ENCODE results near the gene VAV2. TPM values are rescaled to one million over a fixed set of nuclear protein-coding genes. Genes with fewer than 3 reads are reported as not detected.

The VAV2 gene
- total RNA-seq, 1 donor from 2014 or later: 24.4 TPM

DNA sequence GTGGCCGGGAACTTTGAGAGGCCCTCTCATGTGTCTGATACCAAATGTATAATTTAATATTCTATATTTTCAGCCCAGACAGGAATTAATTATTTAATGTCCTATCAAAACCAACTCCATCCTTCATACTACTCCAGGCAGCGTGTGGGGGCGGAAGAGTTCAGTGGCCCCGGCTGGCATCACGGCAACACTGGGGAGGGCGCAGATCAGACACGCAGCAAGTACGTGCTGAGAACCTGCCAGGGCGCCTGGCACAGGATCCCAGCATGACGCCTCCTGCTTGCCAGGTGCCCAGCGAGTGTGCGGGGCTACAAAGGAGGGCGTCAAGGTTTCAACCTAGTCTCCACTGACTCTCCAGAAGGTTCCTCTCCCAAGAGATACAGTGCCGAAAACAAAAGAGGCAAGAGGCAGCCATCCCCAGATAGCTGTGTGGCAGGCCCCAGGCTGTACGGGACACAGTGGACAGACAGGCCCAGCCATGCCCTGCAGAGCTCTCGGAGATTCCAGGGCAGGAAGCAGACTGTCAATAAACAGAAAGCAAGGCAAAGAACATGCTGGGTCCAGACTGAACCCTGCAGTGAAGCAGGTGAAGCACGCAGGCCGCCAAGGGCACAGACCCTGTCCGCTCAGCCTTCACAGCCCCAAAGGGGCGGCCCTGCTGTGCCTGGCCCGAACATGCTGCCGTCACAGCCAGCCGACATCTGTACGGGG is 110.3 kb downstream of the VAV2 start:
- no peaks in the 10 kb centered on the region for H3K9me3 Mint-ChIP-seq (ENCODE audit: unreplicated experiment)
- no peak for DNase-seq (ENCODE audit: extremely low spot score, unreplicated experiment)
- peak overlapping the region; percentile 23 for H3K27ac Mint-ChIP-seq (ENCODE audit: unreplicated experiment)
- H3K36me3 Mint-ChIP-seq (ENCODE audit: unreplicated experiment): no peaks in the 10 kb centered on the region
- TF ChIP-seq, protein P1, sequence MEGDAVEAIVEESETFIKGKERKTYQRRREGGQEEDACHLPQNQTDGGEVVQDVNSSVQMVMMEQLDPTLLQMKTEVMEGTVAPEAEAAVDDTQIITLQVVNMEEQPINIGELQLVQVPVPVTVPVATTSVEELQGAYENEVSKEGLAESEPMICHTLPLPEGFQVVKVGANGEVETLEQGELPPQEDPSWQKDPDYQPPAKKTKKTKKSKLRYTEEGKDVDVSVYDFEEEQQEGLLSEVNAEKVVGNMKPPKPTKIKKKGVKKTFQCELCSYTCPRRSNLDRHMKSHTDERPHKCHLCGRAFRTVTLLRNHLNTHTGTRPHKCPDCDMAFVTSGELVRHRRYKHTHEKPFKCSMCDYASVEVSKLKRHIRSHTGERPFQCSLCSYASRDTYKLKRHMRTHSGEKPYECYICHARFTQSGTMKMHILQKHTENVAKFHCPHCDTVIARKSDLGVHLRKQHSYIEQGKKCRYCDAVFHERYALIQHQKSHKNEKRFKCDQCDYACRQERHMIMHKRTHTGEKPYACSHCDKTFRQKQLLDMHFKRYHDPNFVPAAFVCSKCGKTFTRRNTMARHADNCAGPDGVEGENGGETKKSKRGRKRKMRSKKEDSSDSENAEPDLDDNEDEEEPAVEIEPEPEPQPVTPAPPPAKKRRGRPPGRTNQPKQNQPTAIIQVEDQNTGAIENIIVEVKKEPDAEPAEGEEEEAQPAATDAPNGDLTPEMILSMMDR (IDR thresholded peaks at IDR 0.05): no peak
- H3K4me3 Mint-ChIP-seq (ENCODE audit: unreplicated experiment): no peak overlapping the region
- no peaks in the 10 kb centered on the region for H3K27me3 Mint-ChIP-seq (ENCODE audit: unreplicated experiment)
- peaks cover 39% of the 10 kb centered on the region for H3K4me1 Mint-ChIP-seq (ENCODE audit: unreplicated experiment)

DNA sequence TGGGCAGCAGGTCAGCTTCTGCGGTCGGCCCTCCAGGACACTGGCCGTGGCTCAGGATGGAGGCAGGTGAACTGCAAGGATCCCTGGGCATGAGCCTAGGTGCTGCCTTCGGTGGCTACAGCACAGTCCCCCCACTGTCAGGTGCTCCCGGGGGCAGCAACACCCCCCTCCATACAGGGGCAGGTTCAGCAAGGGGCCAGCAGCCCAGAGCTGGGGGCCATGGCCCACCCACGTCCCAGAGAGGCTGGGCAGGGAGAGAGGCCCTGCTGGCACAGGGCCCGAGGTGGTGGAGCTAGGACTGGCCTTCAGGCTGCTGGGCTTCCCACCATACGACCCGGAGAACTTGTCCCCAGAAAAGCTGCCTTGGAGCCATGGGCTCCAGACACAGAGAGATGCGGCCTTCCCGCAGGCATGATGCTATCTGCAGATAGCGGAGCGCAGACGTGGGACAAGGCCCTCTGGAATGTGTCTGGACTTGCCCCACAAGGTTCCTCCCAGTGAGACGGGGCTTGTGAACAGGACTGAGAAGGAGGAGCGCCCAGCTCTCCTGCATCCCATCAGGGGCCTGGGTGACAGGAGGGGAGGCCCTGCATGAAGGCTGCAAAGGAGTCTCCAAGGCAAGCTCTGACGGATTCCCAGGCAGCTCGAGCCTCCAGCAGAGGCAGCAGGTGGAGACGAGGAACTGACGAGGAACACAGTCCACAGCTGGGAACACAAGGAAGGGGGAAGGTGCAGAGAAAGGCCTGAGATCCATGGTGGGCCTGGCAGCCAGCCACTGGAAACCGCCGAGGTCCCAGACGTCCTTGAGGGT is 111.1 kb downstream of the VAV2 start:
- no peak for DNase-seq (ENCODE audit: extremely low spot score, unreplicated experiment)
- Mint-ChIP-seq H3K27ac (ENCODE audit: unreplicated experiment) (no peak overlapping the region), H3K27me3 (ENCODE audit: unreplicated experiment) (no peaks in the 10 kb centered on the region), H3K4me3 (ENCODE audit: unreplicated experiment) (no peak overlapping the region), H3K9me3 (ENCODE audit: unreplicated experiment) (no peaks in the 10 kb centered on the region), H3K36me3 (ENCODE audit: unreplicated experiment) (no peaks in the 10 kb centered on the region), H3K4me1 (ENCODE audit: unreplicated experiment) (peaks cover 41% of the 10 kb centered on the region)
- TF ChIP-seq, protein P1 (IDR thresholded peaks at IDR 0.05): no peak

DNA sequence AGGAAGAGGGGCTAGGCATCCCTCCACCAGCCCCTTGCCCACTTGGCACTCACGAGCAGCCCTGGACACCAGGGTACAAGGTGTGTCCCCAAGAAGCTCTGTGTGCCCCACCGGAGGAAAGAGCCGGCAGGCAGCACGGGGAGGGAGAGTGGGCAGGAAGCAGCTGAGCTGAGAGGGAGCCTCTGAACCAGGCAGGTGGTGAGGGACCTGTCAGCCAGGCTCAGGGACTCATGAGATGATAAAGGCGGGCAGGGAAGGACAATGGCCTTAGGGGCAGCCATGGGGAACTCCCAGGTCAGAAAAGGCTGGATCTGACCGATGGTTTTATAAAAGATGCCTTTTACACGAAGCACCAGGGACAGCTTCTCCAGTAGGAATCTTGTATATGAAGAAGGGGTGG is 112.0 kb downstream of the VAV2 start:
- Mint-ChIP-seq H3K36me3 (ENCODE audit: unreplicated experiment) (no peaks in the 10 kb centered on the region), H3K4me3 (ENCODE audit: unreplicated experiment) (no peak overlapping the region), H3K9me3 (ENCODE audit: unreplicated experiment) (no peaks in the 10 kb centered on the region), H3K4me1 (ENCODE audit: unreplicated experiment) (peaks cover 46% of the 10 kb centered on the region), H3K27ac (ENCODE audit: unreplicated experiment) (no peak overlapping the region), H3K27me3 (ENCODE audit: unreplicated experiment) (no peaks in the 10 kb centered on the region)
- TF ChIP-seq, protein P1 (IDR thresholded peaks at IDR 0.05): no peak
- no peak for DNase-seq (ENCODE audit: extremely low spot score, unreplicated experiment)

DNA sequence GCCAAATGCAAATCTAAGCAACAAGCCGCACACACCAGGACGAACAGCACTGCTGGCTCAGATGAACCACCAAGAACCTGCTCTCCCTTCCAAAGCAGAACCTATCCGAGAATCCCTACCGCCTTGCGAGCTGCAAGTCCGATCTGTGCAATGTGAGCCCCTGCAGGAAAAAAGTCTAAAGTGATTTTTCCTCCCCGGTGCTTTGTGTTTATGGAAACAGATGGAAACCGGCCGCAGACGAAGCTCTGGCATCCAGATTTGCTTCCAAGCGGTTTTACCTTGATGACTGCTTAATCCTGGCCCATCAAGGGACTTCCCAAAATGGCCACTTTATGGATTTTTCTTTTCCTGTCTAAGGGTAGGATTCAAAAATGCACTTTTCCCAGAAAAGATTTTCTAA is 112.5 kb downstream of the VAV2 start:
- H3K9me3 Mint-ChIP-seq (ENCODE audit: unreplicated experiment): no peaks in the 10 kb centered on the region
- H3K4me3 Mint-ChIP-seq (ENCODE audit: unreplicated experiment): no peak overlapping the region
- H3K4me1 Mint-ChIP-seq (ENCODE audit: unreplicated experiment): peaks cover 50% of the 10 kb centered on the region
- H3K27ac Mint-ChIP-seq (ENCODE audit: unreplicated experiment): no peak overlapping the region
- H3K36me3 Mint-ChIP-seq (ENCODE audit: unreplicated experiment): no peaks in the 10 kb centered on the region
- DNase-seq (ENCODE audit: extremely low spot score, unreplicated experiment): no peak
- TF ChIP-seq, protein P1 (IDR thresholded peaks at IDR 0.05): no peak
- no peaks in the 10 kb centered on the region for H3K27me3 Mint-ChIP-seq (ENCODE audit: unreplicated experiment)

DNA sequence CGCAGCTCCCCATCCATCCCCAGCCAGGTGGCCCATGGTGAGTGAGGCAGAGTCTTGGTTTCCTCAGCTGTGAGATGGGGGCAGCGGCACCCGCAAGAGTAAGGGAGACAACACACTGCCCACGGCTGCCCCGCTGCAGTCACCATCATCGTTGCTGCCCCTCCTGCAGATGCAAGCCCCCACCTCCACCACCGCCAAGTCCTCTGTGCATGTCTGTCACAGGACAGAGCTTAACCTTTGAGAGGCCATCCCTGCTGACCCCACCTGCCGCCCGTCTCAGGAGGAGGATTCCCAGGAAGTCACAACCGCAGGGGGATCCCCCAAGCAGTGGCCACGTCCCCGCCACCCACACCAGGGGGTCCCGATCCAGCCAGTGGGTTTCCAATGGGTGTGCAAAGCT is 113.7 kb downstream of the VAV2 start:
- no peak for DNase-seq (ENCODE audit: extremely low spot score, unreplicated experiment)
- Mint-ChIP-seq H3K27ac (ENCODE audit: unreplicated experiment) (no peak overlapping the region), H3K9me3 (ENCODE audit: unreplicated experiment) (no peaks in the 10 kb centered on the region), H3K4me3 (ENCODE audit: unreplicated experiment) (no peak overlapping the region), H3K4me1 (ENCODE audit: unreplicated experiment) (peaks cover 62% of the 10 kb centered on the region), H3K27me3 (ENCODE audit: unreplicated experiment) (no peaks in the 10 kb centered on the region), H3K36me3 (ENCODE audit: unreplicated experiment) (no peaks in the 10 kb centered on the region)
- TF ChIP-seq, protein P1 (IDR thresholded peaks at IDR 0.05): no peak
